HL-60 (cell line): Measurements from ENCODE around the gene TRIM43B.
"Not testable (repeated sequence)": the region's sequence is repeated elsewhere in the genome, so short reads cannot be mapped to it uniquely, and the experiment has no call there.

Source experiments
- DNase-seq, 2 experiments: peaks; one replicate each; pipeline ENCODE4 v3.0.0-alpha.2; 2010 to 2020; ENCODE audit warnings: low read depth in 1 of 2, low spot score in 1 of 2
- H3K27ac ChIP-seq: fragments of 250-450 bp; sonication (Bioruptor Pico); replicated peaks from 2 replicates; pipeline ENCODE4 v1.5.1; 2020; ENCODE audit warnings: mild to moderate bottlenecking, moderate library complexity
- H3K27me3 ChIP-seq: fragments of 250-450 bp; sonication (Bioruptor Pico); 2 replicates; pipeline ENCODE4 v1.5.1; 2021; ENCODE audit warnings: mild to moderate bottlenecking, moderate library complexity; ENCODE audit not compliant: insufficient read depth, poor library complexity, severe bottlenecking
- H3K4me3 ChIP-seq: replicated peaks from 2 replicates; pipeline ENCODE4 v1.5.1; 2011; ENCODE audit warnings: mild to moderate bottlenecking, control low read depth, low read length; ENCODE audit not compliant: insufficient read depth

The TRIM43B gene

DNA sequence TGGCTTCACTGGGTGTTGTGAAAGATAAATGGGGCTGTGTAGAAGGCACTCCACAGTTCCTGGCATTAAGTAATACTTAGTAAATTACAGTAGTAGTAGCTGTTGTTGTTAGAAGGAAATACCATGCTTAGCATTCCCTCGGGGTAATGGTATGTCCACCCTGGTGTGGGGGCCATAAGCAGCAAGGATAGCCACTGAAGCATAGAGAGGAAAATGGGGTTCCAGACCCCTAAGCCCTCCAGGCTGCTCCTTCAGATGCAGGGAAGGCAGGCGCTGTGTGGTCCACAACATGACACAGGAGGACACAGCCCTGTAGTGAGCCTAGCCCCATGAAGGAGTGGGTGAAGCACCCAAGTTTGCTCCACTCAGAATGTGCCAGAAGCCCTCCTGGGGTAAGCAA, 50.6 kb downstream of the TRIM43B start:
- H3K27me3 ChIP-seq, H3K27ac ChIP-seq, H3K4me3 ChIP-seq, DNase-seq: not testable (repeated sequence)

DNA sequence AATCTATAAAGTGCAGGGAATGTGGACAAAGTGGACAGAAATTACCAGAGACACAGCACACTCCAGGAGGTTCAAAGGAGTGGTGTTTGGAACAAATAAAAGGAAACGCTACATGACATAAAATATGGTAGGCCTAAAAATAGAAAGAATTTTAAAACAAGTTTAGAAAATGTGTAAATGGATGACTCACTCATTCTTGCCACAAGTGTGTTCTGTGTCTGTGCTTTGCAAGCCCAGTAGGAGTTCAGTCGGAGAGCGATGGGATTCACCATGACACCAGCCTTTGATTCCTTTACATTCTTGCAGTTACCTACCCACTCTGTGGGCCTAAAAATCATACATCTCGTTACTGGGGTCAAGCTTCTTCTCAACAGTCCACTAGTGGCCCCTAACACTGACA, 51.2 kb downstream of the TRIM43B start:
- not testable (repeated sequence) for H3K27me3 ChIP-seq, DNase-seq, H3K4me3 ChIP-seq, H3K27ac ChIP-seq

DNA sequence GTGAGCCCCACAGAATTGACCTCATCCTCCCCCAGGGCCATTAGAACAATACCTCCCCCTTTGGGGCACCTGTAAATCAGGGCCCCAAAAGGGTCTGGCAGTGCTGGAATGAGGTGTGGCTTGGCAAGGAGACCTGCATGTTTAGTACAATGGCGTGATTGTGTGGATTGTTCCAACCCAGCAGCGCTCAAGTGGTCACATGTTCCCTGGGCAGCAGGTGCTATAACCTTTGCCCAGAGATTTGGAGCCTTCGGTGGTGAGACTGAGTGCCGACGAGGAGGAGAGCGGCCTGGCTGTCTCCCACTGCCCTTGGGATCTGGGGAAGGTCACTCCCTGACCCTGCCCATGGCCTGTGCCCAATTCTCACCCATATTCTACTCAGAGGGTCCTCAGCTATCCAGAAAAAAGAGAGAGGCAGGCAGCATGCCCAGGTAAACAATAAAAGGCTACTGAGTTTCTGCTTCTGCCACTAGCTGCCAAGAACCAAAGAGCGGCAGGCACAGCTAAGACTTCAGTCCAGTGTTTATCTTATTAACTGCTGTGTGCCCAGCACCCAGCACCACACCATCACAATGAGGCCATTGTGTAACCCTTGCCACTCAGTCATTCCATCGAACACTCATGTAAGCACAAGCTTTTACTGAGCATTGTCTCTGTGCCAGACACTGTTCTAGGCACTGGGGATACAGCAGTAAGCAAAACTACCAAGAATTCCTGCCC, 54.6 kb downstream of the TRIM43B start:
- DNase-seq, H3K27ac ChIP-seq, H3K27me3 ChIP-seq, H3K4me3 ChIP-seq: not testable (repeated sequence)

DNA sequence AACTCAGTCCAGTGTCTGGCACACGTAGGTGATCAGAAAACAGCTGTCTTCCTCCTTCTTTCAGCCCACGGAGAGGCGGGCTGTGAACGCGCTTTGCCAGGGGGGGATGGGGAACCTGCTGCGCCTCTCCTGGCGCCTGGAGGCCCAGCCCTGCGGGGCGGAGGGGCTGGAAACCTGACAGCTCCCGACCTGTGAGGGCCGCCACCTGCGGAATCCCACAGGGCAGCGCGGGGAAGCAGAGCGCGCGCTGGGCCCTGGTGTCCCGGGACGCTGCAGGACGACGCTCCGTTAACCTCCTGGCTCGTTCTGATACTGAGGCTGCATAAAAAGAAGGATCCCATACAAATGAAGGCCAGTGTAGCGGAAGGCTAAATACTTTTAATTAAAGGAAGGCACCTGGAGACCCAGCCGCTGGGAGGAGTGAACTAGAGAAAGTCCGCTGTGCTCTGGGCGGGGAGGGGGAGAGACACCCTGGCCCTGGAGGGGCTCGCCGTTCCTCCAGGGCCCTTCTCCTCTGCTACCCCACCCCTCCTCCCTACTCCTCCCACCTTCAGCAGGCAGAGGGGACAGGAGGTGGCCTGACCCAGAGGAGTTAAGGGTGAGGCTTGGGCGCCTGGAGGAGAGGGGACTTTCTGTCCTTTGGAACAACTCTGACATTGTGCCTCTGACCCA, 57.2 kb downstream of the TRIM43B start:
- not testable (repeated sequence) for H3K27ac ChIP-seq, DNase-seq, H3K4me3 ChIP-seq, H3K27me3 ChIP-seq
